ENCODE results near the gene WWOX.

- TF ChIP-seq CTCF (IDR thresholded peaks at IDR 0.05) (no peak), POLR2A (IDR thresholded peaks at IDR 0.05) (no peak)
These were observed 1115.8 kb downstream of the WWOX start for GRCh38 chr16:79215289-79215688.

Data from thyroid gland (tissue), 4 donors.